Kidney capillary endothelial cell (primary cell): Measurements from ENCODE around the gene ABT1.

ENCODE experiments used
- DNase-seq: peaks from one replicate; pipeline ENCODE4 v3.0.0-alpha.2; 2018; ENCODE audit warnings: low spot score

Gene ABT1

GRCh38 chr6:26604797-26605196, 8.0 kb downstream of the ABT1 start:
- DNase-seq: no peak

- peak; percentile 62 for DNase-seq
Measured at GRCh38 chr6:26607434-26608230, 10.9 kb downstream of the ABT1 start.

GRCh38 chr6:26609463-26609862, 12.7 kb downstream of the ABT1 start:
- DNase-seq: no peak

- DNase-seq: no peak
Measured at GRCh38 chr6:26611599-26611998, 14.8 kb downstream of the ABT1 start.

GRCh38 chr6:26613201-26613600, 16.4 kb downstream of the ABT1 start:
- no peak for DNase-seq

GRCh38 chr6:26613689-26614683, 17.2 kb downstream of the ABT1 start:
- no peak for DNase-seq

GRCh38 chr6:26623339-26623859, 26.6 kb downstream of the ABT1 start:
- DNase-seq: no peak

- DNase-seq: no peak
Measured at GRCh38 chr6:26624557-26624956, 27.8 kb downstream of the ABT1 start.

GRCh38 chr6:26627843-26628242, 31.1 kb downstream of the ABT1 start:
- DNase-seq: no peak

GRCh38 chr6:26629359-26629758, 32.6 kb downstream of the ABT1 start:
- no peak for DNase-seq

GRCh38 chr6:26640806-26641205, 44.1 kb downstream of the ABT1 start:
- DNase-seq: no peak

- no peak for DNase-seq
Measured at GRCh38 chr6:26646074-26646473, 49.3 kb downstream of the ABT1 start.
